Measurements from ENCODE around the gene PTPRK. TPM values are rescaled to one million over a fixed set of nuclear protein-coding genes. Genes with fewer than 3 reads are reported as not detected.

PTPRK gene
- polyA plus RNA-seq, 1 donor (not counting 4 experiments of a cell fraction or from before 2014, with no cell fraction given): 52.7 TPM

DNA sequence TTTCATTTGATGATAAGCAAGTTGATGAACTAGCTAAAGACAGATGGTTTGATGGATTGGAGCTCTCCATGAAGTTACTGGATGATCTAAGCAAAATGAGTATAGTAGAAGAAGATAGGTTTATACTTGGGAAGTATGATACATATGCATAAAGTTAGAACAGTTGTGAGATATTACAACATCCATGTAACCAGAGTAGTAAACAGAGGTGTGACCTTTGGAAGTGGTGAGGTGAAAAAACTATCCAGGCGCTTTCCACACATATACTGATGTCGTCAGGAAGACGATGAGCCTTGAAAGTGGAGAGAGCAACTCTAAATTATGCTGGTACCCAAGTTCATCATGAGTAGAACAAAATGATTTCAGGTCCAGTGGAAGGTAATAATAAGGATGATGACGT lies 271.0 kb downstream of the PTPRK start:
- no peaks in the 10 kb centered on the region for H4K20me1 ChIP-seq (ENCODE audit: control insufficient read depth, extremely low read depth, insufficient read depth, low read length)
- no peak overlapping the region for H3K4me2 ChIP-seq (ENCODE audit: control insufficient read depth, extremely low read depth, insufficient read depth, low read depth, low read length)
- no peak for FAIRE-seq
- no peaks in the 10 kb centered on the region for H3K27me3 ChIP-seq (ENCODE audit: control insufficient read depth, extremely low read depth, insufficient read depth, low read length)
- no peak for DNase-seq (ENCODE audit: low read depth, low spot score)
- no peaks in the 10 kb centered on the region for H3K9me3 ChIP-seq (ENCODE audit: control insufficient read depth, low read depth, low read length)
- no peak overlapping the region for H3K9ac ChIP-seq (ENCODE audit: control insufficient read depth, extremely low read depth, insufficient read depth, low read length)
- dilution Hi-C loops (cut with MboI; ENCODE audit: extremely low pct_ligation_motif_present, low sequenced_read_pairs): no loop called here
- H3K27ac ChIP-seq (ENCODE audit: control insufficient read depth, insufficient read depth, low read length): no peak overlapping the region
- no peak overlapping the region for H2AFZ ChIP-seq (ENCODE audit: control insufficient read depth, low read length)
- H3K36me3 ChIP-seq (ENCODE audit: control insufficient read depth in 2 of 2, extremely low read depth in 1 of 2, insufficient read depth in 2 of 2, low read length in 2 of 2): no peaks in the 10 kb centered on the region
- no peaks in the 10 kb centered on the region for H3K9me1 ChIP-seq (ENCODE audit: control insufficient read depth, extremely low read depth, insufficient read depth, low read length)
- TF ChIP-seq EZH2 (IDR thresholded peaks at IDR 0.05; ENCODE audit: low read length): no peak
- TF ChIP-seq, protein P1, sequence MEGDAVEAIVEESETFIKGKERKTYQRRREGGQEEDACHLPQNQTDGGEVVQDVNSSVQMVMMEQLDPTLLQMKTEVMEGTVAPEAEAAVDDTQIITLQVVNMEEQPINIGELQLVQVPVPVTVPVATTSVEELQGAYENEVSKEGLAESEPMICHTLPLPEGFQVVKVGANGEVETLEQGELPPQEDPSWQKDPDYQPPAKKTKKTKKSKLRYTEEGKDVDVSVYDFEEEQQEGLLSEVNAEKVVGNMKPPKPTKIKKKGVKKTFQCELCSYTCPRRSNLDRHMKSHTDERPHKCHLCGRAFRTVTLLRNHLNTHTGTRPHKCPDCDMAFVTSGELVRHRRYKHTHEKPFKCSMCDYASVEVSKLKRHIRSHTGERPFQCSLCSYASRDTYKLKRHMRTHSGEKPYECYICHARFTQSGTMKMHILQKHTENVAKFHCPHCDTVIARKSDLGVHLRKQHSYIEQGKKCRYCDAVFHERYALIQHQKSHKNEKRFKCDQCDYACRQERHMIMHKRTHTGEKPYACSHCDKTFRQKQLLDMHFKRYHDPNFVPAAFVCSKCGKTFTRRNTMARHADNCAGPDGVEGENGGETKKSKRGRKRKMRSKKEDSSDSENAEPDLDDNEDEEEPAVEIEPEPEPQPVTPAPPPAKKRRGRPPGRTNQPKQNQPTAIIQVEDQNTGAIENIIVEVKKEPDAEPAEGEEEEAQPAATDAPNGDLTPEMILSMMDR (optimal IDR thresholded peaks at IDR 0.05 in 1 of 3, IDR thresholded peaks at IDR 0.05 in 1 of 3, conservative IDR thresholded peaks at IDR 0.05 in 1 of 3; ENCODE audit: extremely low read depth in 1 of 3, insufficient read depth in 2 of 3, low read length in 3 of 3): no peak
- no peak overlapping the region for H3K4me3 ChIP-seq (ENCODE audit: control insufficient read depth in 2 of 3, extremely low read depth in 1 of 3, insufficient read depth in 2 of 3, low read depth in 1 of 3, low read length in 3 of 3)
- H3K79me2 ChIP-seq (ENCODE audit: control insufficient read depth, insufficient read depth, low read length): peaks cover 21% of the 10 kb centered on the region
- no peaks in the 10 kb centered on the region for H3K4me1 ChIP-seq (ENCODE audit: control insufficient read depth, extremely low read depth, insufficient read depth, low read length)

DNA sequence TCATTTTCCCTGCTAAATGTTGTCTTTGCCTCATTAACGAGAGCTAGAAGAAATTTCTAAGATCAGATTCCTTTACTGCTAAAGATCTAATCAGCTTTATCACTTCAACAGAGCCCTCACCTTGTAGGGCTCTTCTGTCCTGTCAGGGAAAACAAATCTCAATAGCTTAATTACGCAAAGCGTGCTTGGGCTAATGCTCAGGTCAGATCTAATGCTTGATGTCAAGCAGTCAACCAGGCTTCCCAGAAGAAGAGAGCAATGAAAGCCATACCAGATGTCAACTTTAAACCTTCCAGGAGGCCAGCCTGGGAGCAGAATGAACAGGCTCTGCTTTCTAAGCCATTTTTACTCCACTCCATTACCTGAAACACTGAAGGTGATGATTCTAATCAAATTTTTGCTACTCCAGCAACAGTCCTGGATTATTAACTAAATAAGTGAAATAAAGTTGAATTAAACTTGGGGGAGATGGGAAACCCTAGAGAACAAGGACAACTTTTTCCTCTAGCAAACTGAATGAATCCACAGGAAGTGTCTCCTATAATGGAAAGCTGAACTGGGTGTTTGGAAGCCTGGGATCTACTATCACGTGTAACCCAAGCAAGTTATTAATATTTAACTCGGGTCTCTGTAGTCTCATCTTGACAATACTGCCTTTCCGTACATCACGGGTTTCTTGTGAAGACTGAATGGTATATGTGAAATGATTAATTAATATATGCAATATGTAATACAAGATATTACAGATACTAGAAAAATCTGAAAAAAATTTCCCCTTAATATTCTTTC lies 273.7 kb downstream of the PTPRK start:
- no peak overlapping the region for H3K4me2 ChIP-seq (ENCODE audit: control insufficient read depth, extremely low read depth, insufficient read depth, low read depth, low read length)
- no peaks in the 10 kb centered on the region for H4K20me1 ChIP-seq (ENCODE audit: control insufficient read depth, extremely low read depth, insufficient read depth, low read length)
- H3K27me3 ChIP-seq (ENCODE audit: control insufficient read depth, extremely low read depth, insufficient read depth, low read length): no peaks in the 10 kb centered on the region
- DNase-seq (ENCODE audit: low read depth, low spot score) (no peak), FAIRE-seq (no peak)
- H3K79me2 ChIP-seq (ENCODE audit: control insufficient read depth, insufficient read depth, low read length): peaks cover 10% of the 10 kb centered on the region
- H3K9me1 ChIP-seq (ENCODE audit: control insufficient read depth, extremely low read depth, insufficient read depth, low read length): no peaks in the 10 kb centered on the region
- no peak overlapping the region for H3K27ac ChIP-seq (ENCODE audit: control insufficient read depth, insufficient read depth, low read length)
- H3K9me3 ChIP-seq (ENCODE audit: control insufficient read depth, low read depth, low read length): no peaks in the 10 kb centered on the region
- TF ChIP-seq, protein P1 (optimal IDR thresholded peaks at IDR 0.05 in 1 of 3, IDR thresholded peaks at IDR 0.05 in 1 of 3, conservative IDR thresholded peaks at IDR 0.05 in 1 of 3; ENCODE audit: extremely low read depth in 1 of 3, insufficient read depth in 2 of 3, low read length in 3 of 3): no peak
- no peak for TF ChIP-seq EZH2 (IDR thresholded peaks at IDR 0.05; ENCODE audit: low read length)
- dilution Hi-C loops (cut with MboI; ENCODE audit: extremely low pct_ligation_motif_present, low sequenced_read_pairs): no loop called here
- H2AFZ ChIP-seq (ENCODE audit: control insufficient read depth, low read length): no peak overlapping the region
- H3K36me3 ChIP-seq (ENCODE audit: control insufficient read depth in 2 of 2, extremely low read depth in 1 of 2, insufficient read depth in 2 of 2, low read length in 2 of 2): no peaks in the 10 kb centered on the region
- H3K4me1 ChIP-seq (ENCODE audit: control insufficient read depth, extremely low read depth, insufficient read depth, low read length): no peaks in the 10 kb centered on the region
- H3K9ac ChIP-seq (ENCODE audit: control insufficient read depth, extremely low read depth, insufficient read depth, low read length): no peak overlapping the region
- no peak overlapping the region for H3K4me3 ChIP-seq (ENCODE audit: control insufficient read depth in 2 of 3, extremely low read depth in 1 of 3, insufficient read depth in 2 of 3, low read depth in 1 of 3, low read length in 3 of 3)

Data from keratinocyte (primary cell).